ENCODE measurements around the gene GCN1.

Gene GCN1

DNA sequence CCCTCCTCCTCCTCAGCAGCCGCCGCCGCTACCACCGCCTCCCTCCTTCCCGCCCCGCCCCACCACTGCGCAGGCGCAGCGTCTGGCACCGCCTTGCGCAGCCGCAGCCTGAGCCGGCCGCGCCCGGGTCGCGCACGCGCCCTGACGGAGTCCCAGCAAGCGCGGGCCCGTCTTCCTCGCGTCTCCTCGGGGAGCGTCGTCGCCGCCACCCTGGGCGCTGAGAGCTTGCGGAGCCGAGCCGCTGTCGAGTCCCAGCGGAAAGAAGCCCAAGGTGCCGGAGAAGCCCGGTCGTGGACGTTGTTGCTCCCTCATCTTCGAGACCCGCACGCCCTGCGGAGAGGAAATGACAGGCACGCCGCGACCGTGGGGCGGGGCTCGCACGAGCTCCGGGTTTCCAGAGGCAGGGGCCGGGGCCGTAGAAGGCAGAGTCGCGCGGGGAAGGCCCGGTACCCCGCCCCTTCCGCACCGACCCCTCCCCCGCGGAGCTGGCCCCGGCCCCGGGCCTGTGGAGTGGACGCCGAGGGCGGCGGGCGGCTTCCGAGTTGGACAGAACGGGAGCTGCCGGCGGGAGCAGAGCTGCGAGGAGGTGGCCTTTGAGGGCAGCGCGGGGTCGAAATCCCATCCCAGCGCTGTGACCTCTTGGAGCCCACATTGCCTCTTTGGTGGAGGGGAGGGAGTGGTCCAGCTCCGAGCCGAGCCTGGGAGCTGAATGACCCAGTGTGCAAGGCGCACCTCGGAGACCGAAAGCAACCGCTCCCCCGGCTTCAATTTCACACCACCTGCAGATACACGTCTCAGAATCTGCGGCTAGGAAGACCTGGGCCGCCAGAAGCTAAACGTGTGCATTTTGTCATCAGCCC lies 77.5 kb downstream of the GCN1 start:
- DNase-seq (ENCODE audit: low read depth), result peak; percentile 92

GRCh38 chr12:120116441-120116791 lies 78.1 kb downstream of the GCN1 start, which contains the start of gene RAB35:
Gene RAB35 (minus strand): TSS chr12:120116753. CDS start chr12:120116650, 103 bp downstream.
- no peak for DNase-seq (ENCODE audit: low read depth)

- peak; percentile 21 for DNase-seq (ENCODE audit: low read depth)
These were observed 78.6 kb downstream of the GCN1 start for GRCh38 chr12:120115692-120116440.

- DNase-seq (ENCODE audit: low read depth), result no peak
These were observed 79.4 kb downstream of the GCN1 start for GRCh38 chr12:120115066-120115465.

DNA sequence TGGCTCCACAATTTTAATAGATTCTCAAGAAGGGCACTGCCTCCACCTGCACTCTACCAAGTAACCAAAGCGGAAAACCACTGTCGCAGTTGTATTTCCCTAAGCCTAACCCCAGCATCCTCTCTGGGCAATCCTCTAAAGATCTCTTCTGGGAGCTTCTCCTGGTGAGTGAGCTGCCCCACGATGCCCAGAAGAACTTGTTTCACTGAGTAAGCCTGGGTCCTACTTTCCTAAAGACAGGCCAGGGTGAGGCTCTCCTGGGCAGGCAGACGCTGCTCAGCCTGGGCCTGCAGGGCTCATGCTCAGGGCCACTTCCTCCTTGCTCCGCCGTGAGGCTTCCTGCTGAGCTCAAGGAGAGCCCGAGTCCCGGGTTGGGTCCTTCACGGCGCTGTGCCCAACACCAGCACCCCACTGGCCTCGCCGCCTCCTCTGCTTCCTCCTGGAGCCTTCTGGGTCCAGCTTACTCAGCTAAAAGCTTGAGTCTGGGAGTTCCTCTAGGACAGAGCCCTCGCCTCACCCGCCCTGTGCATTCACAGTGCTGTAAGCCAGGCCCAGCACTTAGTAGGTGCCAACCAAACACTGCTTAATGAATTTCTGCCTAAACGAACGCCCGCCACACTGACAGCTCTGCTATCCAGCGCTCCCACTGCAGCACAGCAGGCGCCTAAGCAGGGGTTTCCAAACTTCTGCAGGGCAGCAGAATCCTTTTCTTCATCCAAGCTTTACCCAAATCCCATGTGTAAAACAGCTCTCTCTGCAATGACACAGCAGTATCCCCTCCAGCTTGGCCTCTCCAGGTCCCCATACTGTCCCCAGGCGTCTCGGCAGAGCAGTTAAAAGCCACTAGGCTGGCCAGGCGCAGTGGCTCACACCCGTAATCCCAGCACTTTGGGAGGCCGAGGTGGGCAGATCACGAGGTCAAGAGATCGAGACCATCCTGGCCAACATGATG lies 83.7 kb downstream of the GCN1 start:
- DNase-seq (ENCODE audit: low read depth), result no peak

GRCh38 chr12:120109570-120110267 lies 84.8 kb downstream of the GCN1 start:
- no peak for DNase-seq (ENCODE audit: low read depth)

GRCh38 chr12:120106151-120106550 lies 88.4 kb downstream of the GCN1 start:
- DNase-seq (ENCODE audit: low read depth), result no peak

- DNase-seq (ENCODE audit: low read depth), result no peak
These were observed 91.1 kb downstream of the GCN1 start for GRCh38 chr12:120103371-120103770.

- DNase-seq (ENCODE audit: low read depth), result no peak
These were observed 91.5 kb downstream of the GCN1 start for GRCh38 chr12:120103044-120103338.

DNA sequence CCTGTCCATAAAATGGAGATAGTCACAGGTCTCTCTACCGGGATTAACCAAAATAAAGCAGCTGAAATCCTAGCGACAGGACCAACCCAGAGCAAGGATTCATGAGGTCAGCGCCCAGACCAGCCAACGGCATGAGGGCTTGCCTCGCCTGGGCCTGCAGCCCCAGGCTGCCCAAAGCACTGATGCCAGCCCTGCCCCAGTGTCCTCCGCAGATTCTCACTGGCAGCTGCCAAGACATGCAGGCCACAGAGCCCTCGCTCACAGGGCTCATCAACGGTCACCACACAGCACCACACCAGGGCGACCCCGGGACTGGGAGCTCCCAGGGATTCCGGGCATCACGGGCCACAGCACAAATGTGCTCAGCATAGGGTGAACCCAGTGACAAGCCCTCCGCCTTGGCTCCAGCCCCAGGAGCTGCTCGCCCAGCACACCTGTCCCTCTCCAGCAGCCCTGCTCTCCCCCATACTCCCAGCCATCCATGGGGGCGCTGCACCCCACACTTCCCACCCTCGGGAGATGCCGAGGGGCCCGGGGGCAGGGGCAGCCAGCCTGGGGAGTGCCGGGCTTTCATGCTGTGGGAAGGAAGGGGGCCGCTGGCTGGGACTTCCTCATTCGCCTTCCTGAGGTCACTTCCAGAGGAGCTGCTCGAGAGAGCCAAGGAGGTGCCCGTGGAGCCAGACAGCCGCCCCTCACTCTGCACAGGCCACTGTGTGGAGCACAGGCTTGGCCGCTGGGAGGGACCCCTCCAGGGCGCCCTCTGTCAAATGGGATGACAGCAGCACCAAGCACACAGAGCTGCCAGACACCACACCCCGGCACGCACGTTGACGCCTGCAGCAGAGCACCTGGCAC lies 92.1 kb downstream of the GCN1 start:
- DNase-seq (ENCODE audit: low read depth), result no peak

- DNase-seq (ENCODE audit: low read depth), result no peak
These were observed 92.9 kb downstream of the GCN1 start for GRCh38 chr12:120101617-120102016.

DNA sequence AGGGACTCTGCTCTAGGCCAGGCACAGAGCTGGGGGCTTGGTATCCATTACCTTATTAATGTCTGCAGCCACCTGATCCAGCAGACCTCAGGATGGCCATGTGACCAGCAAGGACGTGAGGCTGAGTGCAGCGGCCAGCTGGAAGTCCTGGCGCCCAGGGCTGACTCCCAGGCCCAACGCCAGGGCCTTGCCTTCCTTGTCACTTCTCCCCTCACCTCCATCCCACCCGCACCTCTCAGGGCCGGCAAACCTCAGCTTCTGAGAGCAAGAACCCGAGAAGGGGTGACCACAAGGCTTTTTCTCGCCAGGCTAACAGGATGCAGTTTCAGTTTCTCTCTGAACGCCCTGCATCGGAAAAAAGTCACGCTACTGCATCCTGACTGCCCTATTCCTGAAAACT lies 93.3 kb downstream of the GCN1 start:
- no peak for DNase-seq (ENCODE audit: low read depth)

DNA sequence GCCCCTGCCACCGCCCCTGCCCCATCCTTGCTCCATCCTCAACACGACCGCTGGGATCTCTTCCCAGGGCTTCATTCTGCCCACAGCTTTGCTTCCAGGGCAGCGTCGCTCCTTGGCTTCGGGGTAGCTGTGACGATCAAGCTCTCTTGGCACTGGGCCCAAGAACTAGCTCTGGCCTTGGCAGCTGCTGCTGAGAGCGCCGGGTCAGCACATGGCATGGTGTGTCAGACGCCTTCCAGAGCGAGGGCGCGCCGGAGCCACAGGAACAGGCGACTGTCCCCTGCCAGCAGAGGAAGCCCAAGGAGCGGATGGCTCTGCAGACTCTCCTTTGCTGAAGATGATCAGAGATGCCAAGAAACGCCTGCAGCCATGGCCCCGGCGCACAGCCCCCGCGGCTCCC lies 93.9 kb downstream of the GCN1 start:
- peak; percentile 78 for DNase-seq (ENCODE audit: low read depth)

GRCh38 chr12:120099738-120100137 lies 94.8 kb downstream of the GCN1 start:
- DNase-seq (ENCODE audit: low read depth), result no peak

GRCh38 chr12:120098756-120099470 lies 95.6 kb downstream of the GCN1 start:
- DNase-seq (ENCODE audit: low read depth), result no peak

GRCh38 chr12:120096671-120097202 lies 97.8 kb downstream of the GCN1 start:
- DNase-seq (ENCODE audit: low read depth), result no peak

GRCh38 chr12:120095736-120096135 lies 98.8 kb downstream of the GCN1 start:
- DNase-seq (ENCODE audit: low read depth), result no peak

- no peak for DNase-seq (ENCODE audit: low read depth)
These were observed 99.2 kb downstream of the GCN1 start for GRCh38 chr12:120095331-120095730.

- no peak for DNase-seq (ENCODE audit: low read depth)
These were observed 100.0 kb downstream of the GCN1 start for GRCh38 chr12:120094485-120094884.
